Fibroblast of lung (primary cell): ENCODE results near the gene EPB41. TPM values are rescaled to one million over a fixed set of nuclear protein-coding genes. Genes with fewer than 3 reads are reported as not detected.

ENCODE experiments used
- DNase-seq, 2 donors: peaks; one replicate each; pipeline versions ENCODE4 v3.0.0 to v3.0.0-alpha.2; 2010; ENCODE audit warnings: low read depth in 2 of 2
- H2AFZ ChIP-seq: 2 replicates; pipeline ENCODE4 v1.5.1; 2012; ENCODE audit warnings: low read length, control low read depth, inconsistent platforms
- H3K27ac ChIP-seq: 2 replicates; pipeline ENCODE4 v1.5.1; 2011; ENCODE audit warnings: low read length, control low read depth; ENCODE audit not compliant: insufficient read depth
- H3K27me3 ChIP-seq: 2 replicates; pipeline ENCODE4 v1.5.1; 2011; ENCODE audit warnings: mild to moderate bottlenecking, low read length; ENCODE audit not compliant: control insufficient read depth, insufficient read depth
- H3K36me3 ChIP-seq: 2 replicates; pipeline ENCODE4 v1.5.1; 2011; ENCODE audit warnings: low read length; ENCODE audit not compliant: control insufficient read depth, insufficient read depth
- H3K4me1 ChIP-seq: 2 replicates; pipeline ENCODE4 v1.5.1; 2011; ENCODE audit warnings: low read length; ENCODE audit not compliant: control insufficient read depth, insufficient read depth; ENCODE audit errors: extremely low read depth
- H3K4me2 ChIP-seq: 2 replicates; pipeline ENCODE4 v1.5.1; 2011; ENCODE audit warnings: low read length, control low read depth; ENCODE audit not compliant: insufficient read depth; ENCODE audit errors: extremely low read depth
- H3K4me3 ChIP-seq, 4 experiments: fragments of 200-600 bp in 1 of 4; sonication (generic) in 1 of 4; replicated peaks in 1 of 4; 2 replicates each; pipeline ENCODE4 v1.5.1; 2011 to 2016; ENCODE audit warnings: low read length in 4 of 4, low read depth in 3 of 4, mild to moderate bottlenecking in 3 of 4, control low read depth in 2 of 4, inconsistent platforms in 1 of 4, mixed read lengths in 1 of 4; ENCODE audit not compliant: insufficient read depth in 1 of 4; ENCODE audit errors: control extremely low read depth in 1 of 4
- H3K79me2 ChIP-seq: 2 replicates; pipeline ENCODE4 v1.5.1; 2012; ENCODE audit warnings: mild to moderate bottlenecking, low read length, inconsistent platforms; ENCODE audit not compliant: control insufficient read depth, insufficient read depth
- H3K9ac ChIP-seq: 2 replicates; pipeline ENCODE4 v1.5.1; 2011; ENCODE audit warnings: mild to moderate bottlenecking, low read length, control low read depth; ENCODE audit not compliant: insufficient read depth
- H3K9me3 ChIP-seq: 2 replicates; pipeline ENCODE4 v1.5.1; 2012; ENCODE audit warnings: low read depth, low read length; ENCODE audit not compliant: control insufficient read depth, insufficient read depth
- H4K20me1 ChIP-seq: 2 replicates; pipeline ENCODE4 v1.5.1; 2011; ENCODE audit warnings: low read length; ENCODE audit not compliant: control insufficient read depth, insufficient read depth; ENCODE audit errors: extremely low read depth
- CTCF ChIP-seq, 2 donors: IDR thresholded peaks in 1 of 2; conservative IDR thresholded peaks in 1 of 2; 1 replicate in 1 of 2; 2 replicates in 1 of 2; pipeline ENCODE4 v1.5.1; 2011 to 2012; ENCODE audit warnings: low read length in 2 of 2, control low read depth in 1 of 2, inconsistent platforms in 1 of 2, low read depth in 1 of 2, mild to moderate bottlenecking in 1 of 2
- EZH2 ChIP-seq: IDR thresholded peaks from 2 replicates; pipeline ENCODE4 v1.5.1; 2012; ENCODE audit warnings: low read length, control low read depth, mild to moderate bottlenecking; ENCODE audit errors: missing control alignments
- polyA plus RNA-seq, 2 donors: library from polyadenylated mRNA; depleted of rRNA in 1 of 2; stranded (reverse) in 1 of 2; unstranded in 1 of 2; fragments of >200 nt; gene quantifications; 2 replicates each; pipeline ENCODE4 v1.2.1, GENCODE V29; 2011 to 2012; ENCODE audit warnings: missing spikeins in 1 of 2
- total RNA-seq: library from RNA; depleted of rRNA; stranded (reverse); fragments of >200 nt; gene quantifications from 2 replicates; pipeline ENCODE4 v1.2.1, GENCODE V29; 2014

The EPB41 gene
- total and polyA plus RNA-seq, 2 donors (not counting 1 experiment from before 2014, with no cell fraction given) = 7.4 to 38.0 TPM

DNA sequence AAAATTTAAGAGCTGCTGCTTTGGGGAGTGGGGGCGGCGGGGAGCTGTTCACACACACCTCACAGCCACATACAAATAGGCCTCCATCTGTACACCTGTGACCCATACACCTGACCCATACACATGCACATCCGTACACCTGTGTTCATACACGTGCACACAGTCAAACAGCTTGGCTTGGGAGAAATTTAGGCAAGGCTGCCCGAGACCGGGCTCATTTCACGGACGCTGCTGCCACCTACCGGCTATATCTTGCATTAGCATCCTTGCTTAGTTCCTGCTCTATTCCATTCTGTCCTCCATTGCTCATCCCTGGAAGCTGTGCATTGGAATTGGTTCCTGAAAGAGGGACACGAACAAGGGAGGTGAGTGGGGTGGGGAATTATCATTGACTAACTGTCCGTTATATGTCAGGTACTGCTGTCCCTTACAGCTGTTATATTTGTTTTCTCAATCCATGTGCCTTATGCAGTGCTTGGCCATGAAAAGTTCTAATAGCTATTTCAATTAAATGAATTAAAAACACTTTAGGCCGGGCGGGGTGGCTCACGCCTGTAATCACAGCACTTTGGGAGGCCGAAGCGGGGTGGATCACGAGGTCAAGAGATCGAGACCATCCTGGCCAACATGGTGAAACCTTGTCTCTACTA lies 37.1 kb upstream of the EPB41 start:
- Histone ChIP-seq H3K4me2 (no peak overlapping the region), H2AFZ (no peak overlapping the region), H3K79me2 (no peaks in the 10 kb centered on the region), H4K20me1 (no peaks in the 10 kb centered on the region), H3K4me1 (peaks cover 1% of the 10 kb centered on the region), H3K9ac (no peak overlapping the region), H3K27ac (no peak overlapping the region), H3K36me3 (no peaks in the 10 kb centered on the region), H3K4me3 (no peak overlapping the region), H3K9me3 (no peaks in the 10 kb centered on the region), H3K27me3 (no peaks in the 10 kb centered on the region)
- DNase-seq = peak; percentile 42 to 67
- TF ChIP-seq CTCF (conservative IDR thresholded peaks at IDR 0.05 in 1 of 2, IDR thresholded peaks at IDR 0.05 in 1 of 2; ENCODE audit: low read depth in 1 of 2, low read length in 2 of 2) (peak; percentile 92 to 94), EZH2 (no peak)

DNA sequence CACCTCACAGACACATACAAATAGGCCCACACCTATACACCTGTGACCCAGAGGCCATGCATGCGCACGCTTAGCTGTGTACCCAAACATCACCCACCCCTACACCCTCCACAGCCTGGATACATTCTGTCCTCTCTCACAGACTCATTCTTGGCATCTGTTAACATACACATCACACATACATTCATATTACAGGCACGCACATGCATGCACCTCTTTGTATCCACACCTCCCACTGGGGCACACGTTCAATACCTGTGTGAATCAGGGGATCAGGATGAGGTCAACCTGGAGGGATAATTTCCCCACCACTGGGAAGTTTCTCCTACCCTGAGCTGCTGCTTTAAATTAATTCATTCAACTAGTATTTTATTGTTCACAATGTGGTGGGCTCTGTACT lies 35.6 kb upstream of the EPB41 start:
- H3K9ac ChIP-seq = no peak overlapping the region

More for the DNA sequence above, 35.6 kb upstream of the EPB41 start:
- Histone ChIP-seq H3K4me1 (peaks cover 4% of the 10 kb centered on the region), H3K27me3 (no peaks in the 10 kb centered on the region), H4K20me1 (no peaks in the 10 kb centered on the region), H3K36me3 (no peaks in the 10 kb centered on the region), H3K9me3 (no peaks in the 10 kb centered on the region), H3K4me2 (no peak overlapping the region), H3K79me2 (no peaks in the 10 kb centered on the region), H3K27ac (no peak overlapping the region), H3K4me3 (no peak overlapping the region), H2AFZ (no peak overlapping the region)
- TF ChIP-seq EZH2 = no peak
- no peak for TF ChIP-seq CTCF (conservative IDR thresholded peaks at IDR 0.05 in 1 of 2, IDR thresholded peaks at IDR 0.05 in 1 of 2; ENCODE audit: low read depth in 1 of 2, low read length in 2 of 2)
- no peak for DNase-seq
